Measurements from ENCODE around the gene WSCD2. TPM values are rescaled to one million over a fixed set of nuclear protein-coding genes. Genes with fewer than 3 reads are reported as not detected.

Gene WSCD2
- polyA plus RNA-seq, 1 donor (not counting 4 experiments of a cell fraction or from before 2014, with no cell fraction given), result not detected

DNA sequence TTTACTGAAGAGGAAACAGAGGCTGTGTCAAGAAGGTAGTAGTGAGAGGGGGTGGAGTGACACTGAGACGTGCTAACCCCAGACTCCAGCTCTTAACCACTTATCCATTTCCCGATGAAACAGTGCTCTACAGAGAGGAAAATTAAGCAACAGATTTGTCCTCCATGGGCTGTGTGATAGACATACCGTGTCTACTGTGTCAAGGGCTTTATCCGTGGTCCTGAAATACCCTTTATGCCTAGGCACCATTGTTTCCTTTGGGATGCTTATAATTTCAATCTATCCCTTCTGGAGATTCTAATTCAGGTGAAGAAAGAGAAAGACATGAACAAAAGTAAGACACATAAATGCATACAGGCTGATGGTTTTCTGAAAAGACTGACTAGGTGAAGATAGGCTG, 138.4 kb downstream of the WSCD2 start:
- no peaks in the 10 kb centered on the region for H3K4me1 ChIP-seq (ENCODE audit: control insufficient read depth, extremely low read depth, insufficient read depth, low read length)
- no peaks in the 10 kb centered on the region for H3K79me2 ChIP-seq (ENCODE audit: control insufficient read depth, insufficient read depth, low read length)
- H3K9me3 ChIP-seq (ENCODE audit: control insufficient read depth, low read depth, low read length), result no peaks in the 10 kb centered on the region
- no peak overlapping the region for H3K4me3 ChIP-seq (ENCODE audit: control insufficient read depth in 2 of 3, extremely low read depth in 1 of 3, insufficient read depth in 2 of 3, low read depth in 1 of 3, low read length in 3 of 3)
- H3K36me3 ChIP-seq (ENCODE audit: control insufficient read depth in 2 of 2, extremely low read depth in 1 of 2, insufficient read depth in 2 of 2, low read length in 2 of 2), result no peaks in the 10 kb centered on the region
- H3K4me2 ChIP-seq (ENCODE audit: control insufficient read depth, extremely low read depth, insufficient read depth, low read depth, low read length), result no peak overlapping the region
- dilution Hi-C loops (cut with MboI; ENCODE audit: extremely low pct_ligation_motif_present, low sequenced_read_pairs), result no loop called here
- no peak overlapping the region for H3K9ac ChIP-seq (ENCODE audit: control insufficient read depth, extremely low read depth, insufficient read depth, low read length)
- no peaks in the 10 kb centered on the region for H3K9me1 ChIP-seq (ENCODE audit: control insufficient read depth, extremely low read depth, insufficient read depth, low read length)
- H4K20me1 ChIP-seq (ENCODE audit: control insufficient read depth, extremely low read depth, insufficient read depth, low read length), result no peaks in the 10 kb centered on the region
- H3K27ac ChIP-seq (ENCODE audit: control insufficient read depth, insufficient read depth, low read length), result no peak overlapping the region
- H2AFZ ChIP-seq (ENCODE audit: control insufficient read depth, low read length), result no peak overlapping the region
- FAIRE-seq (no peak), DNase-seq (ENCODE audit: low read depth, low spot score) (no peak)
- H3K27me3 ChIP-seq (ENCODE audit: control insufficient read depth, extremely low read depth, insufficient read depth, low read length), result no peaks in the 10 kb centered on the region
- TF ChIP-seq, protein P1, sequence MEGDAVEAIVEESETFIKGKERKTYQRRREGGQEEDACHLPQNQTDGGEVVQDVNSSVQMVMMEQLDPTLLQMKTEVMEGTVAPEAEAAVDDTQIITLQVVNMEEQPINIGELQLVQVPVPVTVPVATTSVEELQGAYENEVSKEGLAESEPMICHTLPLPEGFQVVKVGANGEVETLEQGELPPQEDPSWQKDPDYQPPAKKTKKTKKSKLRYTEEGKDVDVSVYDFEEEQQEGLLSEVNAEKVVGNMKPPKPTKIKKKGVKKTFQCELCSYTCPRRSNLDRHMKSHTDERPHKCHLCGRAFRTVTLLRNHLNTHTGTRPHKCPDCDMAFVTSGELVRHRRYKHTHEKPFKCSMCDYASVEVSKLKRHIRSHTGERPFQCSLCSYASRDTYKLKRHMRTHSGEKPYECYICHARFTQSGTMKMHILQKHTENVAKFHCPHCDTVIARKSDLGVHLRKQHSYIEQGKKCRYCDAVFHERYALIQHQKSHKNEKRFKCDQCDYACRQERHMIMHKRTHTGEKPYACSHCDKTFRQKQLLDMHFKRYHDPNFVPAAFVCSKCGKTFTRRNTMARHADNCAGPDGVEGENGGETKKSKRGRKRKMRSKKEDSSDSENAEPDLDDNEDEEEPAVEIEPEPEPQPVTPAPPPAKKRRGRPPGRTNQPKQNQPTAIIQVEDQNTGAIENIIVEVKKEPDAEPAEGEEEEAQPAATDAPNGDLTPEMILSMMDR (optimal IDR thresholded peaks at IDR 0.05 in 1 of 3, IDR thresholded peaks at IDR 0.05 in 1 of 3, conservative IDR thresholded peaks at IDR 0.05 in 1 of 3; ENCODE audit: extremely low read depth in 1 of 3, insufficient read depth in 2 of 3, low read length in 3 of 3), result no peak
- no peak for TF ChIP-seq EZH2 (IDR thresholded peaks at IDR 0.05; ENCODE audit: low read length)

DNA sequence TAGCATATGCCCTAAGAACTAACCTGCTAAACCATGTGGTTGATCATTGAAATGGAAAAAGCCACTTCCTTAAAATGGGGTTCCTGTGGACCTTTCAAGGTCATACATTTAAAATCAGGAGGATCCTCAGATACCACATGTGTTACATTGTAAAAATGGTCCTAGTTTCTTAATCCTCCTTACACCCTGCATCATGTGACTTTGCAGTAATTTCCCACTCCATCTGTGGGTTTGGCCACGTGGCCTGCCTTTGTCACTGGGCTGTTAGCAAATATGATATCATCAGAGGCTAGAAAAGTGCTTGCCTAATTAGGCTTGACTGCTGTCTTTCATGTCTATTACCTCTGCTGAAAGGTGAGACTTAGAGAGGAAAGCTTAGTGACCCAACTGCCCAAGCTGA, 139.3 kb downstream of the WSCD2 start:
- Histone ChIP-seq H4K20me1 (ENCODE audit: control insufficient read depth, extremely low read depth, insufficient read depth, low read length) (no peaks in the 10 kb centered on the region), H3K9me3 (ENCODE audit: control insufficient read depth, low read depth, low read length) (no peaks in the 10 kb centered on the region), H3K4me1 (ENCODE audit: control insufficient read depth, extremely low read depth, insufficient read depth, low read length) (no peaks in the 10 kb centered on the region), H2AFZ (ENCODE audit: control insufficient read depth, low read length) (no peak overlapping the region), H3K79me2 (ENCODE audit: control insufficient read depth, insufficient read depth, low read length) (no peaks in the 10 kb centered on the region), H3K9me1 (ENCODE audit: control insufficient read depth, extremely low read depth, insufficient read depth, low read length) (no peaks in the 10 kb centered on the region), H3K27ac (ENCODE audit: control insufficient read depth, insufficient read depth, low read length) (no peak overlapping the region), H3K27me3 (ENCODE audit: control insufficient read depth, extremely low read depth, insufficient read depth, low read length) (no peaks in the 10 kb centered on the region), H3K4me2 (ENCODE audit: control insufficient read depth, extremely low read depth, insufficient read depth, low read depth, low read length) (no peak overlapping the region), H3K9ac (ENCODE audit: control insufficient read depth, extremely low read depth, insufficient read depth, low read length) (no peak overlapping the region), H3K4me3 (ENCODE audit: control insufficient read depth in 2 of 3, extremely low read depth in 1 of 3, insufficient read depth in 2 of 3, low read depth in 1 of 3, low read length in 3 of 3) (no peak overlapping the region), H3K36me3 (ENCODE audit: control insufficient read depth in 2 of 2, extremely low read depth in 1 of 2, insufficient read depth in 2 of 2, low read length in 2 of 2) (no peaks in the 10 kb centered on the region)
- FAIRE-seq, result no peak
- dilution Hi-C loops (cut with MboI; ENCODE audit: extremely low pct_ligation_motif_present, low sequenced_read_pairs), result no loop called here
- no peak for DNase-seq (ENCODE audit: low read depth, low spot score)
- TF ChIP-seq EZH2 (IDR thresholded peaks at IDR 0.05; ENCODE audit: low read length), result no peak
- TF ChIP-seq, protein P1 (optimal IDR thresholded peaks at IDR 0.05 in 1 of 3, IDR thresholded peaks at IDR 0.05 in 1 of 3, conservative IDR thresholded peaks at IDR 0.05 in 1 of 3; ENCODE audit: extremely low read depth in 1 of 3, insufficient read depth in 2 of 3, low read length in 3 of 3), result no peak
